Type B pancreatic cell (in vitro differentiated cells): ENCODE results near the gene C1orf174. TPM values are rescaled to one million over a fixed set of nuclear protein-coding genes. Genes with fewer than 3 reads are reported as not detected.

ENCODE experiments used
- DNase-seq: peaks from one replicate; pipeline ENCODE4 v3.0.0; 2021; ENCODE audit warnings: mixed read lengths; ENCODE audit not compliant: unreplicated experiment; ENCODE audit errors: extremely low spot score
- H3K27ac Mint-ChIP-seq: 2 replicates; pipeline ENCODE4 v1.8.0; 2021; ENCODE audit warnings: mild to moderate bottlenecking, mixed read lengths
- H3K27me3 Mint-ChIP-seq: 2 replicates; pipeline ENCODE4 v1.8.0; 2021; ENCODE audit warnings: mixed read lengths
- H3K36me3 Mint-ChIP-seq: 2 replicates; pipeline ENCODE4 v1.8.0; 2021; ENCODE audit warnings: mixed read lengths
- H3K4me1 Mint-ChIP-seq: one replicate; pipeline ENCODE4 v1.8.0; 2021; ENCODE audit warnings: mixed read lengths; ENCODE audit not compliant: unreplicated experiment
- H3K4me3 Mint-ChIP-seq: 2 replicates; pipeline ENCODE4 v1.8.0; 2021; ENCODE audit warnings: mild to moderate bottlenecking, mixed read lengths
- H3K9me3 Mint-ChIP-seq: 2 replicates; pipeline ENCODE4 v1.8.0; 2021; ENCODE audit warnings: mixed read lengths
- CTCF ChIP-seq: fragments of 200-600 bp; sonication (generic); conservative IDR thresholded peaks from 2 replicates; pipeline ENCODE4 v1.5.0; 2021; ENCODE audit warnings: antibody characterized with exemption, mild to moderate bottlenecking
- long read RNA-seq: library from polyadenylated mRNA; unstranded; transcript quantifications from one replicate; pipeline ENCODE4 v2.0.0, GENCODE V29; 2020
- total RNA-seq: library from RNA; stranded (reverse); gene quantifications from 2 replicates; pipeline ENCODE4 v1.2.1, GENCODE V29; 2021; ENCODE audit warnings: low replicate concordance

Gene C1orf174
- total RNA-seq, result 24.7 and 31.4 TPM in 2 replicates
- long read RNA-seq, transcript C1orf174-201 (4 exons, 1,666 nt), result major isoform, 106 of 117 reads
- long read RNA-seq, partial matches to known transcripts, result 3 of 117 reads
- long read RNA-seq, other reads (novel, unspliced or antisense), result 7 of 117 reads

- Mint-ChIP-seq H3K9me3 (peaks cover 5% of the 10 kb centered on the region), H3K4me1 (peaks cover 36% of the 10 kb centered on the region)
These were observed at the start of gene C1orf174 for GRCh38 chr1:3900150-3900968. Gene C1orf174 (minus strand): TSS chr1:3900272. CDS start chr1:3900186, 86 bp downstream.

GRCh38 chr1:3948344-3948743 is 48.3 kb upstream of the C1orf174 start:
- H3K4me1 Mint-ChIP-seq, result no peaks in the 10 kb centered on the region
- TF ChIP-seq CTCF, result no peak
- DNase-seq, result no peak
- H3K27ac Mint-ChIP-seq, result no peak overlapping the region
- H3K9me3 Mint-ChIP-seq, result no peaks in the 10 kb centered on the region
- peaks cover 17% of the 10 kb centered on the region for H3K27me3 Mint-ChIP-seq
- no peaks in the 10 kb centered on the region for H3K36me3 Mint-ChIP-seq
- no peak overlapping the region for H3K4me3 Mint-ChIP-seq

More at GRCh38 chr1:3900150-3900968, at the start of gene C1orf174:
- TF ChIP-seq CTCF, result no peak
- peak; percentile 93 for DNase-seq
- Mint-ChIP-seq H3K27ac (peak within 1 kb of the TSS; percentile 100), H3K36me3 (peaks cover 22% of the 10 kb centered on the region), H3K4me3 (peak within 1 kb of the TSS; percentile 98), H3K27me3 (no peaks in the 10 kb centered on the region)

- no peak overlapping the region for H3K27ac Mint-ChIP-seq
- TF ChIP-seq CTCF, result no peak
- H3K4me3 Mint-ChIP-seq, result no peak overlapping the region
- no peak for DNase-seq
- H3K36me3 Mint-ChIP-seq, result no peaks in the 10 kb centered on the region
- H3K4me1 Mint-ChIP-seq, result no peaks in the 10 kb centered on the region
- H3K9me3 Mint-ChIP-seq, result no peaks in the 10 kb centered on the region
- H3K27me3 Mint-ChIP-seq, result peaks cover 6% of the 10 kb centered on the region
These were observed 46.1 kb upstream of the C1orf174 start for GRCh38 chr1:3945916-3946840.

- Mint-ChIP-seq H3K36me3 (no peaks in the 10 kb centered on the region), H3K4me1 (no peaks in the 10 kb centered on the region), H3K27me3 (peaks cover 6% of the 10 kb centered on the region), H3K9me3 (no peaks in the 10 kb centered on the region), H3K4me3 (no peak overlapping the region), H3K27ac (no peak overlapping the region)
- no peak for DNase-seq
- no peak for TF ChIP-seq CTCF
These were observed 45.1 kb upstream of the C1orf174 start for GRCh38 chr1:3945222-3945621.

- H3K9me3 Mint-ChIP-seq, result no peaks in the 10 kb centered on the region
- H3K4me1 Mint-ChIP-seq, result no peaks in the 10 kb centered on the region
- no peak overlapping the region for H3K27ac Mint-ChIP-seq
- H3K36me3 Mint-ChIP-seq, result no peaks in the 10 kb centered on the region
- peaks cover 6% of the 10 kb centered on the region for H3K27me3 Mint-ChIP-seq
- TF ChIP-seq CTCF, result no peak
- DNase-seq, result no peak
- no peak overlapping the region for H3K4me3 Mint-ChIP-seq
These were observed 44.6 kb upstream of the C1orf174 start for GRCh38 chr1:3944578-3945125.
